ENCODE data around the gene DST. TPM values are rescaled to one million over a fixed set of nuclear protein-coding genes. Genes with fewer than 3 reads are reported as not detected.

DST gene
- total and polyA plus RNA-seq, 2 of the 8 experiments (the other 6 are each of a cell fraction or from before 2014, with no cell fraction given): 49.4 to 116 TPM

DNA sequence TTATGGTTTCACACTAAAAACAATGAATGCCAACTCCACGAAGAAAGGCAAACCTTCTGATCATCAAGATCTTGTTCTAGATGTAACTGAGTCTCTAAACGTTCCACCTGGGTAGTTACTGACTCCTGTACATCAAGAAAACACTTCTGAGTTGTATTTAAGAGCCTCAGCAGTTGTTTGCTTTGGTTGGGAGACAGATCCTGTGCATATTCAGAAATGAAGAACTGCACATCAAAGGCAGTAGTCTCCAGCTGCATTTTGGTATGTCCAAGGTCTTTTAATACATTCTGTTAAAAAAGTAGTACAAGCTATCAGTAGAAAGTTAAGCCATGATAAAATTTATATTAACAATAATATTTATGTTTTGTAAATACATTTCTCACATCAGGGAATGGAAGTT is 41.3 kb downstream of the DST start:
- Histone ChIP-seq H3K27me3 (replicated peaks in 1 of 4; ENCODE audit: control insufficient read depth in 3 of 4, extremely low read depth in 1 of 4, insufficient read depth in 3 of 4, low read length in 3 of 4) (no peaks in the 10 kb centered on the region), H3K9me3 (ENCODE audit: insufficient read depth in 2 of 2, low read depth in 1 of 2, low read length in 1 of 2) (no peaks in the 10 kb centered on the region), H3K18ac (ENCODE audit: extremely low read depth, low read length) (no peak overlapping the region), H2BK20ac (ENCODE audit: low read length) (no peak overlapping the region), H3K4me2 (ENCODE audit: insufficient read depth in 1 of 2, low read depth in 2 of 2, low read length in 2 of 2) (no peak overlapping the region), H4K8ac (ENCODE audit: extremely low read depth, insufficient read depth, low read length) (no peak overlapping the region), H3K23ac (ENCODE audit: insufficient read length) (no peak overlapping the region), H3K56ac (replicated peaks; ENCODE audit: insufficient read length, low read depth, low read length) (no peak overlapping the region), H3K4me1 (replicated peaks in 1 of 4; ENCODE audit: control insufficient read depth in 3 of 4, insufficient read depth in 4 of 4, low read length in 3 of 4) (no peaks in the 10 kb centered on the region), H3K4me3 (ENCODE audit: extremely low read depth in 1 of 4, insufficient read depth in 2 of 4, low read depth in 3 of 4, low read length in 4 of 4) (no peak overlapping the region), H3K14ac (ENCODE audit: insufficient read length) (no peak overlapping the region), H3K9ac (replicated peaks in 1 of 4; ENCODE audit: extremely low read depth in 1 of 4, low read depth in 3 of 4, low read length in 3 of 4) (no peak overlapping the region), H3K23me2 (ENCODE audit: low read depth, low read length) (no peaks in the 10 kb centered on the region), H3K36me3 (ENCODE audit: control insufficient read depth in 2 of 4, insufficient read depth in 4 of 4, low read length in 3 of 4) (peaks cover 3 to 67% (median 34%) of the 10 kb centered on the region in 4 experiments), H4K20me1 (replicated peaks in 1 of 2; ENCODE audit: control insufficient read depth in 1 of 2, insufficient read depth in 2 of 2, low read length in 2 of 2) (peaks cover 0 to 1% of the 10 kb centered on the region in 2 experiments), H3K79me1 (ENCODE audit: low read depth, low read length) (no peaks in the 10 kb centered on the region), H2BK120ac (replicated peaks; ENCODE audit: low read depth, low read length) (no peak overlapping the region), H4K91ac (replicated peaks; ENCODE audit: insufficient read length, low read length) (no peak overlapping the region), H2AK5ac (ENCODE audit: low read depth, low read length) (no peak overlapping the region), H3K4ac (replicated peaks; ENCODE audit: insufficient read length, low read depth, low read length) (no peak overlapping the region), H3K27ac (ENCODE audit: low read depth, low read length) (no peak overlapping the region), H2AFZ (ENCODE audit: low read length) (no peak overlapping the region), H3K79me2 (ENCODE audit: control insufficient read depth in 1 of 2, insufficient read depth in 2 of 2, low read length in 2 of 2) (no peaks in the 10 kb centered on the region), H4K5ac (ENCODE audit: insufficient read length, low read depth, low read length) (no peak overlapping the region), H2BK5ac (ENCODE audit: low read depth, low read length) (no peak overlapping the region), H2BK15ac (ENCODE audit: low read length) (no peak overlapping the region), H2BK12ac (ENCODE audit: low read depth, low read length) (no peak overlapping the region)
- POLR2A ChIA-PET (ENCODE audit: partially characterized antibody): no interaction called here
- DNase-seq (ENCODE audit: low read depth in 1 of 2, low spot score in 2 of 2) (no peak), FAIRE-seq (no peak)
- CTCF ChIA-PET (ENCODE audit: partially characterized antibody): interaction anchor here (0.9 kb wide), 1 partner anchor 11 kb away, joined by 3 read pairs; no protein-coding TSS in a partner anchor
- no peak for TF ChIP-seq TEAD4 (IDR thresholded peaks at IDR 0.05; ENCODE audit: low read depth, low read length)
- TF ChIP-seq, protein P1, sequence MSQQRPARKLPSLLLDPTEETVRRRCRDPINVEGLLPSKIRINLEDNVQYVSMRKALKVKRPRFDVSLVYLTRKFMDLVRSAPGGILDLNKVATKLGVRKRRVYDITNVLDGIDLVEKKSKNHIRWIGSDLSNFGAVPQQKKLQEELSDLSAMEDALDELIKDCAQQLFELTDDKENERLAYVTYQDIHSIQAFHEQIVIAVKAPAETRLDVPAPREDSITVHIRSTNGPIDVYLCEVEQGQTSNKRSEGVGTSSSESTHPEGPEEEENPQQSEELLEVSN (IDR thresholded peaks at IDR 0.05): no peak
- no peak for TF ChIP-seq CHD2 (IDR thresholded peaks at IDR 0.05; ENCODE audit: low read length)
- TF ChIP-seq CTBP2 (IDR thresholded peaks at IDR 0.05; ENCODE audit: borderline replicate concordance, insufficient read depth, insufficient read length, low read length): no peak
- TF ChIP-seq ASH2L (IDR thresholded peaks at IDR 0.05; ENCODE audit: low read length): no peak
- TF ChIP-seq CHD1 (IDR thresholded peaks at IDR 0.05; ENCODE audit: low read depth, low read length): no peak
- no peak for TF ChIP-seq SIRT6 (IDR thresholded peaks at IDR 0.05; ENCODE audit: low read length)
- TF ChIP-seq ATF2 (IDR thresholded peaks at IDR 0.05; ENCODE audit: low read length): no peak
- TF ChIP-seq SUZ12 (IDR thresholded peaks at IDR 0.05; ENCODE audit: low read length): no peak
- no peak for TF ChIP-seq POLR2AphosphoS5 (IDR thresholded peaks at IDR 0.05; ENCODE audit: low read depth, low read length)
- no peak for TF ChIP-seq BCL11A (IDR thresholded peaks at IDR 0.05; ENCODE audit: low read depth in 2 of 2, low read length in 2 of 2)
- 79% methylated on average over 2 of the region's 2 CpGs; no CpG with 5 or more reads in 1 of the 2 experiments for WGBS, 2 experiments (ENCODE audit: extremely low coverage in 1 of 2, insufficient coverage in 1 of 2, insufficient read length in 1 of 2, insufficient replicate concordance in 2 of 2, low coverage in 1 of 2, low lambda C conversion rate in 2 of 2, missing lambda C conversion rate in 1 of 2)
